ENCODE results near the gene ZC3H7A.
"Not testable (repeated sequence)": the region's sequence is repeated elsewhere in the genome, so short reads cannot be mapped to it uniquely, and the experiment has no call there.

Gene ZC3H7A

GRCh38 chr16:11792410-11793241 is 4.4 kb downstream of the ZC3H7A start:
- Mint-ChIP-seq H3K27ac (no peak overlapping the region), H3K36me3 (ENCODE audit: low read depth) (peaks cover 33% of the 10 kb centered on the region), H3K4me3 (peak overlapping the region; percentile 53), H3K27me3 (ENCODE audit: low read depth, poor library complexity) (no peaks in the 10 kb centered on the region), H3K9me3 (no peaks in the 10 kb centered on the region), H3K4me1 (peaks cover 53% of the 10 kb centered on the region)
- no peak for DNase-seq
- no peak for TF ChIP-seq CTCF (IDR thresholded peaks at IDR 0.05)

- Mint-ChIP-seq H3K27me3 (ENCODE audit: low read depth, poor library complexity) (no peaks in the 10 kb centered on the region), H3K9me3 (no peaks in the 10 kb centered on the region), H3K4me3 (no peak overlapping the region), H3K36me3 (ENCODE audit: low read depth) (peaks cover 39% of the 10 kb centered on the region), H3K4me1 (peaks cover 52% of the 10 kb centered on the region), H3K27ac (peak overlapping the region; percentile 95)
- no peak for DNase-seq
- no peak for TF ChIP-seq CTCF (IDR thresholded peaks at IDR 0.05)
These were observed 5.8 kb downstream of the ZC3H7A start for GRCh38 chr16:11791144-11791828.

- H3K9me3 Mint-ChIP-seq, result no peaks in the 10 kb centered on the region
- H3K4me1 Mint-ChIP-seq, result peaks cover 29% of the 10 kb centered on the region
- no peak overlapping the region for H3K4me3 Mint-ChIP-seq
- no peak overlapping the region for H3K27ac Mint-ChIP-seq
- DNase-seq, result no peak
- no peak for TF ChIP-seq CTCF (IDR thresholded peaks at IDR 0.05)
- H3K36me3 Mint-ChIP-seq (ENCODE audit: low read depth), result peaks cover 27% of the 10 kb centered on the region
- H3K27me3 Mint-ChIP-seq (ENCODE audit: low read depth, poor library complexity), result no peaks in the 10 kb centered on the region
These were observed 8.1 kb downstream of the ZC3H7A start for GRCh38 chr16:11788914-11789313.

GRCh38 chr16:11784980-11785599 is 12.0 kb downstream of the ZC3H7A start:
- H3K27ac Mint-ChIP-seq; H3K27me3 Mint-ChIP-seq (ENCODE audit: low read depth, poor library complexity); DNase-seq; H3K9me3 Mint-ChIP-seq; H3K4me3 Mint-ChIP-seq: not testable (repeated sequence)
- H3K4me1 Mint-ChIP-seq, result peaks cover 28% of the 10 kb centered on the region
- H3K36me3 Mint-ChIP-seq (ENCODE audit: low read depth), result peaks cover 24% of the 10 kb centered on the region

- DNase-seq; H3K9me3 Mint-ChIP-seq; H3K4me3 Mint-ChIP-seq; H3K27me3 Mint-ChIP-seq (ENCODE audit: low read depth, poor library complexity); H3K27ac Mint-ChIP-seq: not testable (repeated sequence)
- H3K4me1 Mint-ChIP-seq, result peaks cover 28% of the 10 kb centered on the region
- H3K36me3 Mint-ChIP-seq (ENCODE audit: low read depth), result peaks cover 29% of the 10 kb centered on the region
These were observed 12.7 kb downstream of the ZC3H7A start for GRCh38 chr16:11784381-11784780.

- H3K4me1 Mint-ChIP-seq, result peaks cover 28% of the 10 kb centered on the region
- no peaks in the 10 kb centered on the region for H3K9me3 Mint-ChIP-seq
- no peak for TF ChIP-seq CTCF (IDR thresholded peaks at IDR 0.05)
- no peak for DNase-seq
- H3K27me3 Mint-ChIP-seq (ENCODE audit: low read depth, poor library complexity), result no peaks in the 10 kb centered on the region
- H3K4me3 Mint-ChIP-seq, result no peak overlapping the region
- peak overlapping the region; percentile 78 for H3K27ac Mint-ChIP-seq
- peaks cover 33% of the 10 kb centered on the region for H3K36me3 Mint-ChIP-seq (ENCODE audit: low read depth)
These were observed 13.1 kb downstream of the ZC3H7A start for GRCh38 chr16:11784038-11784369.

All from nephron progenitor cell (in vitro differentiated cells).